ENCODE results near the gene LAMA2. TPM values are rescaled to one million over a fixed set of nuclear protein-coding genes. Genes with fewer than 3 reads are reported as not detected.

The LAMA2 gene
- total and polyA plus RNA-seq, 2 experiments from 2014 or later = 0.91 to 6.4 TPM

DNA sequence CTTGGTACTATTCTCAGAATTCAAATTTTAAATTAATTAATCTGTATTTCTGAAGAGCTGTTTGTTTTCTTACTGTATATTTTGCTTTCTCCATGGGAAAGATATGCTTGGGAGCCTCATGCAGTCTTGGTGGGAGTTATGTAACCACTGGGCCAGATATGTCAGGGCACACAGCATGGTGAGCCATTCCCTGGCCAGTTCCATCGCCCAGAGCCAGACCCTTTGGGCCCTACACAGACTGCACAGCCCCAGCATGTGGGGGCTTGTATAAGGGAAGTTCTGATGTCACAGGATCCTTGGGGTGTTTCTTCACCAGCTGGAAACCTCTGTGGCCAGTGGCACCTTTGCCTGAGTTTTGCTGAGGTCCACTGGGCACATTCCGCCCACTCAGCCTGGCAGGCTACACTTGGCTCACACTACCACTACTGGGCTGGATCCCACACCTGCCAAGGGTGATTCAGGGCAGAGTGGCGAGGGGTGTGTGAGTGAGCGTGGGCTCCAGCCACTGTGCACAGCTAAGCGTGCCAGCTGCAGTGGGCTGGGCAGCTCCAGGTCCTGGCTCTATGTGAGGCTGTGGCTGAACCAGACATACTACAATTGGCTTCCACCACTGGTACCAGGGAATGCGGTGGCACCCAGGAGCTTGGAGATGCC is 533.5 kb downstream of the LAMA2 start:
- Mint-ChIP-seq H3K4me1 (no peaks in the 10 kb centered on the region), H3K27me3 (ENCODE audit: insufficient read depth, low read depth, poor library complexity) (no peaks in the 10 kb centered on the region), H3K4me3 (no peak overlapping the region), H3K36me3 (ENCODE audit: low read depth) (no peaks in the 10 kb centered on the region), H3K9me3 (no peaks in the 10 kb centered on the region), H3K27ac (no peak overlapping the region)
- no peaks in the 10 kb centered on the region for H3K4me1 ChIP-seq (ENCODE audit: insufficient read depth)
- H3F3A ChIP-seq (replicated peaks; ENCODE audit: low read depth) = no peaks in the 10 kb centered on the region
- no peak overlapping the region for H3K4me2 ChIP-seq
- no peaks in the 10 kb centered on the region for H3K27me3 ChIP-seq (ENCODE audit: insufficient read depth)
- ATAC-seq (no peak), DNase-seq (ENCODE audit: low spot score) (no peak)
- H4K20me1 ChIP-seq (replicated peaks; ENCODE audit: insufficient read depth) = no peaks in the 10 kb centered on the region
- no peak overlapping the region for H3K4me3 ChIP-seq
- H3K36me3 ChIP-seq (ENCODE audit: insufficient read depth) = no peaks in the 10 kb centered on the region
- no peak overlapping the region for H2AFZ ChIP-seq
- no peak overlapping the region for H3K27ac ChIP-seq (ENCODE audit: low read depth)
- H3K79me2 ChIP-seq (replicated peaks; ENCODE audit: insufficient read depth) = no peaks in the 10 kb centered on the region
- H3K9me2 ChIP-seq (ENCODE audit: insufficient read depth) = no peaks in the 10 kb centered on the region
- TF ChIP-seq EZH2phosphoT487 (IDR thresholded peaks at IDR 0.05; ENCODE audit: unreplicated experiment) (no peak), JUNB (IDR thresholded peaks at IDR 0.05; ENCODE audit: unreplicated experiment) (no peak), POLR2AphosphoS5 (IDR thresholded peaks at IDR 0.05; ENCODE audit: low read depth) (no peak), ZNF331 (CRISPR knock-in tag; IDR thresholded peaks at IDR 0.05; ENCODE audit: low read depth) (no peak), STAT1 (IDR thresholded peaks at IDR 0.05; ENCODE audit: unreplicated experiment) (no peak), CREB1 (CRISPR knock-in tag; IDR thresholded peaks at IDR 0.05; ENCODE audit: low read depth) (no peak), ZNF114 (CRISPR knock-in tag; IDR thresholded peaks at IDR 0.05) (no peak), EZH2 (IDR thresholded peaks at IDR 0.05; ENCODE audit: low read depth, unreplicated experiment) (no peak), NANOG (IDR thresholded peaks at IDR 0.05; ENCODE audit: borderline replicate concordance) (no peak)
- TF ChIP-seq, protein P1, sequence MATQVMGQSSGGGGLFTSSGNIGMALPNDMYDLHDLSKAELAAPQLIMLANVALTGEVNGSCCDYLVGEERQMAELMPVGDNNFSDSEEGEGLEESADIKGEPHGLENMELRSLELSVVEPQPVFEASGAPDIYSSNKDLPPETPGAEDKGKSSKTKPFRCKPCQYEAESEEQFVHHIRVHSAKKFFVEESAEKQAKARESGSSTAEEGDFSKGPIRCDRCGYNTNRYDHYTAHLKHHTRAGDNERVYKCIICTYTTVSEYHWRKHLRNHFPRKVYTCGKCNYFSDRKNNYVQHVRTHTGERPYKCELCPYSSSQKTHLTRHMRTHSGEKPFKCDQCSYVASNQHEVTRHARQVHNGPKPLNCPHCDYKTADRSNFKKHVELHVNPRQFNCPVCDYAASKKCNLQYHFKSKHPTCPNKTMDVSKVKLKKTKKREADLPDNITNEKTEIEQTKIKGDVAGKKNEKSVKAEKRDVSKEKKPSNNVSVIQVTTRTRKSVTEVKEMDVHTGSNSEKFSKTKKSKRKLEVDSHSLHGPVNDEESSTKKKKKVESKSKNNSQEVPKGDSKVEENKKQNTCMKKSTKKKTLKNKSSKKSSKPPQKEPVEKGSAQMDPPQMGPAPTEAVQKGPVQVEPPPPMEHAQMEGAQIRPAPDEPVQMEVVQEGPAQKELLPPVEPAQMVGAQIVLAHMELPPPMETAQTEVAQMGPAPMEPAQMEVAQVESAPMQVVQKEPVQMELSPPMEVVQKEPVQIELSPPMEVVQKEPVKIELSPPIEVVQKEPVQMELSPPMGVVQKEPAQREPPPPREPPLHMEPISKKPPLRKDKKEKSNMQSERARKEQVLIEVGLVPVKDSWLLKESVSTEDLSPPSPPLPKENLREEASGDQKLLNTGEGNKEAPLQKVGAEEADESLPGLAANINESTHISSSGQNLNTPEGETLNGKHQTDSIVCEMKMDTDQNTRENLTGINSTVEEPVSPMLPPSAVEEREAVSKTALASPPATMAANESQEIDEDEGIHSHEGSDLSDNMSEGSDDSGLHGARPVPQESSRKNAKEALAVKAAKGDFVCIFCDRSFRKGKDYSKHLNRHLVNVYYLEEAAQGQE (IDR thresholded peaks at IDR 0.05; ENCODE audit: unreplicated experiment) = no peak
- TF ChIP-seq, protein P2, sequence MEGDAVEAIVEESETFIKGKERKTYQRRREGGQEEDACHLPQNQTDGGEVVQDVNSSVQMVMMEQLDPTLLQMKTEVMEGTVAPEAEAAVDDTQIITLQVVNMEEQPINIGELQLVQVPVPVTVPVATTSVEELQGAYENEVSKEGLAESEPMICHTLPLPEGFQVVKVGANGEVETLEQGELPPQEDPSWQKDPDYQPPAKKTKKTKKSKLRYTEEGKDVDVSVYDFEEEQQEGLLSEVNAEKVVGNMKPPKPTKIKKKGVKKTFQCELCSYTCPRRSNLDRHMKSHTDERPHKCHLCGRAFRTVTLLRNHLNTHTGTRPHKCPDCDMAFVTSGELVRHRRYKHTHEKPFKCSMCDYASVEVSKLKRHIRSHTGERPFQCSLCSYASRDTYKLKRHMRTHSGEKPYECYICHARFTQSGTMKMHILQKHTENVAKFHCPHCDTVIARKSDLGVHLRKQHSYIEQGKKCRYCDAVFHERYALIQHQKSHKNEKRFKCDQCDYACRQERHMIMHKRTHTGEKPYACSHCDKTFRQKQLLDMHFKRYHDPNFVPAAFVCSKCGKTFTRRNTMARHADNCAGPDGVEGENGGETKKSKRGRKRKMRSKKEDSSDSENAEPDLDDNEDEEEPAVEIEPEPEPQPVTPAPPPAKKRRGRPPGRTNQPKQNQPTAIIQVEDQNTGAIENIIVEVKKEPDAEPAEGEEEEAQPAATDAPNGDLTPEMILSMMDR (conservative IDR thresholded peaks at IDR 0.05; ENCODE audit: low read depth in 2 of 2) = no peak
- TF ChIP-seq, protein P3, sequence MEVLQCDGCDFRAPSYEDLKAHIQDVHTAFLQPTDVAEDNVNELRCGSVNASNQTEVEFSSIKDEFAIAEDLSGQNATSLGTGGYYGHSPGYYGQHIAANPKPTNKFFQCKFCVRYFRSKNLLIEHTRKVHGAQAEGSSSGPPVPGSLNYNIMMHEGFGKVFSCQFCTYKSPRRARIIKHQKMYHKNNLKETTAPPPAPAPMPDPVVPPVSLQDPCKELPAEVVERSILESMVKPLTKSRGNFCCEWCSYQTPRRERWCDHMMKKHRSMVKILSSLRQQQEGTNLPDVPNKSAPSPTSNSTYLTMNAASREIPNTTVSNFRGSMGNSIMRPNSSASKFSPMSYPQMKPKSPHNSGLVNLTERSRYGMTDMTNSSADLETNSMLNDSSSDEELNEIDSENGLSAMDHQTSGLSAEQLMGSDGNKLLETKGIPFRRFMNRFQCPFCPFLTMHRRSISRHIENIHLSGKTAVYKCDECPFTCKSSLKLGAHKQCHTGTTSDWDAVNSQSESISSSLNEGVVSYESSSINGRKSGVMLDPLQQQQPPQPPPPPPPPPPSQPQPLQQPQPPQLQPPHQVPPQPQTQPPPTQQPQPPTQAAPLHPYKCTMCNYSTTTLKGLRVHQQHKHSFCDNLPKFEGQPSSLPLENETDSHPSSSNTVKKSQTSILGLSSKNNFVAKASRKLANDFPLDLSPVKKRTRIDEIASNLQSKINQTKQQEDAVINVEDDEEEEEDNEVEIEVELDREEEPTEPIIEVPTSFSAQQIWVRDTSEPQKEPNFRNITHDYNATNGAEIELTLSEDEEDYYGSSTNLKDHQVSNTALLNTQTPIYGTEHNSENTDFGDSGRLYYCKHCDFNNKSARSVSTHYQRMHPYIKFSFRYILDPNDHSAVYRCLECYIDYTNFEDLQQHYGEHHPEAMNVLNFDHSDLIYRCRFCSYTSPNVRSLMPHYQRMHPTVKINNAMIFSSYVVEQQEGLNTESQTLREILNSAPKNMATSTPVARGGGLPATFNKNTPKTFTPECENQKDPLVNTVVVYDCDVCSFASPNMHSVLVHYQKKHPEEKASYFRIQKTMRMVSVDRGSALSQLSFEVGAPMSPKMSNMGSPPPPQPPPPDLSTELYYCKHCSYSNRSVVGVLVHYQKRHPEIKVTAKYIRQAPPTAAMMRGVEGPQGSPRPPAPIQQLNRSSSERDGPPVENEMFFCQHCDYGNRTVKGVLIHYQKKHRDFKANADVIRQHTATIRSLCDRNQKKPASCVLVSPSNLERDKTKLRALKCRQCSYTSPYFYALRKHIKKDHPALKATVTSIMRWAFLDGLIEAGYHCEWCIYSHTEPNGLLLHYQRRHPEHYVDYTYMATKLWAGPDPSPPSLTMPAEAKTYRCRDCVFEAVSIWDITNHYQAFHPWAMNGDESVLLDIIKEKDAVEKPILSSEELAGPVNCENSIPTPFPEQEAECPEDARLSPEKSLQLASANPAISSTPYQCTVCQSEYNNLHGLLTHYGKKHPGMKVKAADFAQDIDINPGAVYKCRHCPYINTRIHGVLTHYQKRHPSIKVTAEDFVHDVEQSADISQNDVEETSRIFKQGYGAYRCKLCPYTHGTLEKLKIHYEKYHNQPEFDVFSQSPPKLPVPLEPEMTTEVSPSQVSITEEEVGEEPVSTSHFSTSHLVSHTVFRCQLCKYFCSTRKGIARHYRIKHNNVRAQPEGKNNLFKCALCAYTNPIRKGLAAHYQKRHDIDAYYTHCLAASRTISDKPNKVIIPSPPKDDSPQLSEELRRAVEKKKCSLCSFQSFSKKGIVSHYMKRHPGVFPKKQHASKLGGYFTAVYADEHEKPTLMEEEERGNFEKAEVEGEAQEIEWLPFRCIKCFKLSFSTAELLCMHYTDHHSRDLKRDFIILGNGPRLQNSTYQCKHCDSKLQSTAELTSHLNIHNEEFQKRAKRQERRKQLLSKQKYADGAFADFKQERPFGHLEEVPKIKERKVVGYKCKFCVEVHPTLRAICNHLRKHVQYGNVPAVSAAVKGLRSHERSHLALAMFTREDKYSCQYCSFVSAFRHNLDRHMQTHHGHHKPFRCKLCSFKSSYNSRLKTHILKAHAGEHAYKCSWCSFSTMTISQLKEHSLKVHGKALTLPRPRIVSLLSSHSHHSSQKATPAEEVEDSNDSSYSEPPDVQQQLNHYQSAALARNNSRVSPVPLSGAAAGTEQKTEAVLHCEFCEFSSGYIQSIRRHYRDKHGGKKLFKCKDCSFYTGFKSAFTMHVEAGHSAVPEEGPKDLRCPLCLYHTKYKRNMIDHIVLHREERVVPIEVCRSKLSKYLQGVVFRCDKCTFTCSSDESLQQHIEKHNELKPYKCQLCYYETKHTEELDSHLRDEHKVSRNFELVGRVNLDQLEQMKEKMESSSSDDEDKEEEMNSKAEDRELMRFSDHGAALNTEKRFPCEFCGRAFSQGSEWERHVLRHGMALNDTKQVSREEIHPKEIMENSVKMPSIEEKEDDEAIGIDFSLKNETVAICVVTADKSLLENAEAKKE (CRISPR knock-in tag; IDR thresholded peaks at IDR 0.05) = no peak
- TF ChIP-seq, protein P4, sequence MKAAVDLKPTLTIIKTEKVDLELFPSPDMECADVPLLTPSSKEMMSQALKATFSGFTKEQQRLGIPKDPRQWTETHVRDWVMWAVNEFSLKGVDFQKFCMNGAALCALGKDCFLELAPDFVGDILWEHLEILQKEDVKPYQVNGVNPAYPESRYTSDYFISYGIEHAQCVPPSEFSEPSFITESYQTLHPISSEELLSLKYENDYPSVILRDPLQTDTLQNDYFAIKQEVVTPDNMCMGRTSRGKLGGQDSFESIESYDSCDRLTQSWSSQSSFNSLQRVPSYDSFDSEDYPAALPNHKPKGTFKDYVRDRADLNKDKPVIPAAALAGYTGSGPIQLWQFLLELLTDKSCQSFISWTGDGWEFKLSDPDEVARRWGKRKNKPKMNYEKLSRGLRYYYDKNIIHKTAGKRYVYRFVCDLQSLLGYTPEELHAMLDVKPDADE (IDR thresholded peaks at IDR 0.05) = no peak
